Osteocyte (in vitro differentiated cells): ENCODE data around the gene GREB1. TPM values are rescaled to one million over a fixed set of nuclear protein-coding genes. Genes with fewer than 3 reads are reported as not detected.

Source experiments
- DNase-seq: peaks from one replicate; pipeline ENCODE4 v3.0.0; 2021; ENCODE audit warnings: mixed read lengths; ENCODE audit not compliant: unreplicated experiment; ENCODE audit errors: extremely low spot score
- H3K27ac Mint-ChIP-seq: one replicate; pipeline ENCODE4 v1.8.0; 2021; ENCODE audit warnings: mild to moderate bottlenecking, mixed read lengths; ENCODE audit not compliant: unreplicated experiment
- H3K27me3 Mint-ChIP-seq: one replicate; pipeline ENCODE4 v1.8.0; 2021; ENCODE audit warnings: mixed read lengths; ENCODE audit not compliant: unreplicated experiment
- H3K36me3 Mint-ChIP-seq: one replicate; pipeline ENCODE4 v1.8.0; 2021; ENCODE audit warnings: mixed read lengths; ENCODE audit not compliant: unreplicated experiment
- H3K4me1 Mint-ChIP-seq: one replicate; pipeline ENCODE4 v1.8.0; 2021; ENCODE audit warnings: mixed read lengths; ENCODE audit not compliant: unreplicated experiment
- H3K4me3 Mint-ChIP-seq: one replicate; pipeline ENCODE4 v1.8.0; 2021; ENCODE audit warnings: mild to moderate bottlenecking, moderate library complexity, mixed read lengths; ENCODE audit not compliant: unreplicated experiment
- H3K9me3 Mint-ChIP-seq: one replicate; pipeline ENCODE4 v1.8.0; 2021; ENCODE audit warnings: mixed read lengths; ENCODE audit not compliant: unreplicated experiment
- CTCF ChIP-seq: fragments of 200-600 bp; sonication (generic); IDR thresholded peaks from 2 replicates; pipeline ENCODE4 v1.5.0; 2021; ENCODE audit warnings: antibody characterized with exemption, mild to moderate bottlenecking, moderate library complexity
- total RNA-seq: library from RNA; stranded (reverse); gene quantifications from 2 replicates; pipeline ENCODE4 v1.2.1, GENCODE V29; 2021

GREB1 gene
- total RNA-seq, 1 donor from 2014 or later, result 0.54 TPM

- TF ChIP-seq CTCF, result no peak
- H3K4me1 Mint-ChIP-seq, result no peaks in the 10 kb centered on the region
Measured at GRCh38 chr2:11617527-11617926, 83.7 kb downstream of the GREB1 start.

GRCh38 chr2:11617984-11618707 is 84.3 kb downstream of the GREB1 start:
- Mint-ChIP-seq H3K4me3 (no peak overlapping the region), H3K9me3 (no peaks in the 10 kb centered on the region), H3K27me3 (peaks cover 14% of the 10 kb centered on the region), H3K36me3 (no peaks in the 10 kb centered on the region), H3K4me1 (no peaks in the 10 kb centered on the region), H3K27ac (no peak overlapping the region)
- no peak for DNase-seq
- TF ChIP-seq CTCF, result no peak

More at GRCh38 chr2:11617527-11617926, 83.7 kb downstream of the GREB1 start:
- no peaks in the 10 kb centered on the region for H3K36me3 Mint-ChIP-seq
- no peak overlapping the region for H3K4me3 Mint-ChIP-seq
- no peaks in the 10 kb centered on the region for H3K9me3 Mint-ChIP-seq
- H3K27me3 Mint-ChIP-seq, result peaks cover 13% of the 10 kb centered on the region
- DNase-seq, result no peak
- H3K27ac Mint-ChIP-seq, result no peak overlapping the region

- H3K36me3 Mint-ChIP-seq, result no peaks in the 10 kb centered on the region
- no peak overlapping the region for H3K4me3 Mint-ChIP-seq
- H3K4me1 Mint-ChIP-seq, result no peaks in the 10 kb centered on the region
- no peak for TF ChIP-seq CTCF
- no peaks in the 10 kb centered on the region for H3K9me3 Mint-ChIP-seq
- DNase-seq, result no peak
- H3K27ac Mint-ChIP-seq, result no peak overlapping the region
- peaks cover 14% of the 10 kb centered on the region for H3K27me3 Mint-ChIP-seq
Measured at GRCh38 chr2:11618708-11619062, 84.8 kb downstream of the GREB1 start.

- no peak overlapping the region for H3K4me3 Mint-ChIP-seq
- no peaks in the 10 kb centered on the region for H3K36me3 Mint-ChIP-seq
- H3K4me1 Mint-ChIP-seq, result no peaks in the 10 kb centered on the region
- no peaks in the 10 kb centered on the region for H3K9me3 Mint-ChIP-seq
- TF ChIP-seq CTCF, result no peak
- DNase-seq, result no peak
- no peak overlapping the region for H3K27ac Mint-ChIP-seq
- peaks cover 11% of the 10 kb centered on the region for H3K27me3 Mint-ChIP-seq
Measured at GRCh38 chr2:11621410-11621809, 87.6 kb downstream of the GREB1 start.

- TF ChIP-seq CTCF, result no peak
- no peak overlapping the region for H3K4me3 Mint-ChIP-seq
- no peaks in the 10 kb centered on the region for H3K36me3 Mint-ChIP-seq
- peaks cover 9% of the 10 kb centered on the region for H3K27me3 Mint-ChIP-seq
- H3K4me1 Mint-ChIP-seq, result no peaks in the 10 kb centered on the region
- DNase-seq, result no peak
- H3K9me3 Mint-ChIP-seq, result peaks cover 6% of the 10 kb centered on the region
- H3K27ac Mint-ChIP-seq, result no peak overlapping the region
Measured at GRCh38 chr2:11622611-11623010, 88.8 kb downstream of the GREB1 start.
